ENCODE results near the gene TAPT1. TPM values are rescaled to one million over a fixed set of nuclear protein-coding genes. Genes with fewer than 3 reads are reported as not detected.

TAPT1 gene
- total RNA-seq, 1 experiment from 2014 or later = 17.3 TPM

DNA sequence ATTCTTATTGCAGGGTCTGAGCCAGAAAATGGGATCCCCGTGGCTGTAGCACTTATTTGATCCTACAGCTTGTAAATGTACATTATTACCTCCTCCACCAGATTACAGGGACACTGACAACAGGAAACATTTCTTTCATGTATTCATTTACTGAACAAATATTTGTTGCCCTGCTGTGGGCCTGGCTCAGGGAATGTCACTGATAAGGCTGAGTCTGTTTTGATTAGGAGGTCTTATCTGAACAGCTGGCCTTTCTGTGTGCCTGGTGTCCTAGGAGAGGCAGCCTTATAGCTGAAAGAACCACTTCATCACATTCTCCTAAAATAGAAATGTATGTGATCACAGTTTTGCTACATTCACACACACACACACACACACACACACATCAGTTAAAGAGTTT lies 96.9 kb downstream of the TAPT1 start:
- Histone ChIP-seq H3K27ac (ENCODE audit: low read length) (no peak overlapping the region), H3K27me3 (ENCODE audit: control insufficient read depth, insufficient read depth, low read length) (no peaks in the 10 kb centered on the region), H3K4me3 (ENCODE audit: low read depth in 2 of 2, low read length in 2 of 2) (no peak overlapping the region), H3K9me3 (ENCODE audit: control insufficient read depth, insufficient read depth, low read depth, low read length) (no peaks in the 10 kb centered on the region), H3K4me1 (ENCODE audit: control insufficient read depth, insufficient read depth, low read length) (no peaks in the 10 kb centered on the region), H3K36me3 (ENCODE audit: control insufficient read depth, insufficient read depth, low read length) (no peaks in the 10 kb centered on the region)
- DNase-seq (ENCODE audit: low read depth, low spot score) = no peak
- intact Hi-C loops (cut with micrococcal nuclease; ENCODE audit: unreplicated experiment) = no loop called here
- ChIA-PET CTCF (no interaction called here), POLR2A (no interaction called here)
- in situ Hi-C loops (cut with HindIII; ENCODE audit: low pct_unique_long_range_greater_than_20kb, low sequenced_read_pairs) = no loop called here
- no TSS peak for BruUV-seq (replicated peaks)
- no peak for ATAC-seq
- no peak for TF ChIP-seq SIN3A (IDR thresholded peaks at IDR 0.05; ENCODE audit: borderline replicate concordance, insufficient read depth, low read depth, low read length)
- no peak for TF ChIP-seq POLR2AphosphoS5 (IDR thresholded peaks at IDR 0.05; ENCODE audit: low read depth, low read length)
- TF ChIP-seq, protein P1, sequence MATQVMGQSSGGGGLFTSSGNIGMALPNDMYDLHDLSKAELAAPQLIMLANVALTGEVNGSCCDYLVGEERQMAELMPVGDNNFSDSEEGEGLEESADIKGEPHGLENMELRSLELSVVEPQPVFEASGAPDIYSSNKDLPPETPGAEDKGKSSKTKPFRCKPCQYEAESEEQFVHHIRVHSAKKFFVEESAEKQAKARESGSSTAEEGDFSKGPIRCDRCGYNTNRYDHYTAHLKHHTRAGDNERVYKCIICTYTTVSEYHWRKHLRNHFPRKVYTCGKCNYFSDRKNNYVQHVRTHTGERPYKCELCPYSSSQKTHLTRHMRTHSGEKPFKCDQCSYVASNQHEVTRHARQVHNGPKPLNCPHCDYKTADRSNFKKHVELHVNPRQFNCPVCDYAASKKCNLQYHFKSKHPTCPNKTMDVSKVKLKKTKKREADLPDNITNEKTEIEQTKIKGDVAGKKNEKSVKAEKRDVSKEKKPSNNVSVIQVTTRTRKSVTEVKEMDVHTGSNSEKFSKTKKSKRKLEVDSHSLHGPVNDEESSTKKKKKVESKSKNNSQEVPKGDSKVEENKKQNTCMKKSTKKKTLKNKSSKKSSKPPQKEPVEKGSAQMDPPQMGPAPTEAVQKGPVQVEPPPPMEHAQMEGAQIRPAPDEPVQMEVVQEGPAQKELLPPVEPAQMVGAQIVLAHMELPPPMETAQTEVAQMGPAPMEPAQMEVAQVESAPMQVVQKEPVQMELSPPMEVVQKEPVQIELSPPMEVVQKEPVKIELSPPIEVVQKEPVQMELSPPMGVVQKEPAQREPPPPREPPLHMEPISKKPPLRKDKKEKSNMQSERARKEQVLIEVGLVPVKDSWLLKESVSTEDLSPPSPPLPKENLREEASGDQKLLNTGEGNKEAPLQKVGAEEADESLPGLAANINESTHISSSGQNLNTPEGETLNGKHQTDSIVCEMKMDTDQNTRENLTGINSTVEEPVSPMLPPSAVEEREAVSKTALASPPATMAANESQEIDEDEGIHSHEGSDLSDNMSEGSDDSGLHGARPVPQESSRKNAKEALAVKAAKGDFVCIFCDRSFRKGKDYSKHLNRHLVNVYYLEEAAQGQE (IDR thresholded peaks at IDR 0.05; ENCODE audit: insufficient read depth in 1 of 2, low read depth in 2 of 2, low read length in 1 of 2) = no peak

DNA sequence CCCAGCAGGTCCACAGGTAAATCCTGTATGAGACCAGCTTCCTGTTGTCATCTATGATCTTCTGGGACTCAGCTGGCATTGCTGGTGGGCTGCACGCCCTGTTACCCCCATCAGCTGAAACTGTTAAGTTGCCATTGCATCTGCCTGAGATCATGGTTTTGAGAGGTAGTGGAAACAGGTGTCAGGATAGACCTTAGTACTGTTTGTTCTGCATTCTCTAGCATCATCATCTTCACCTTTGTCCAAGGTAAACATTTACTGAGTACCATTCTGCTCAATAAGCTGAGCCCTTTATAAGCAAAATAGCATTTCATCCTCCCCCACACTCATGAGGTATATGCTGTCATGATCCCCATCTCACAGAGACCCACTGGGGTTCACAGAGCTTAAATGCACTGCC lies 99.6 kb downstream of the TAPT1 start:
- intact Hi-C loops (cut with micrococcal nuclease; ENCODE audit: unreplicated experiment) = no loop called here
- CTCF ChIA-PET = no interaction called here

More for the DNA sequence above, 99.6 kb downstream of the TAPT1 start:
- TF ChIP-seq POLR2AphosphoS5 (IDR thresholded peaks at IDR 0.05; ENCODE audit: low read depth, low read length) = no peak
- TF ChIP-seq, protein P1 (IDR thresholded peaks at IDR 0.05; ENCODE audit: insufficient read depth in 1 of 2, low read depth in 2 of 2, low read length in 1 of 2) = no peak
- TF ChIP-seq SIN3A (IDR thresholded peaks at IDR 0.05; ENCODE audit: borderline replicate concordance, insufficient read depth, low read depth, low read length) = no peak
- TF ChIP-seq TCF7L2 (IDR thresholded peaks at IDR 0.05; ENCODE audit: low read depth, low read length) = no peak
- TF ChIP-seq, protein P2, sequence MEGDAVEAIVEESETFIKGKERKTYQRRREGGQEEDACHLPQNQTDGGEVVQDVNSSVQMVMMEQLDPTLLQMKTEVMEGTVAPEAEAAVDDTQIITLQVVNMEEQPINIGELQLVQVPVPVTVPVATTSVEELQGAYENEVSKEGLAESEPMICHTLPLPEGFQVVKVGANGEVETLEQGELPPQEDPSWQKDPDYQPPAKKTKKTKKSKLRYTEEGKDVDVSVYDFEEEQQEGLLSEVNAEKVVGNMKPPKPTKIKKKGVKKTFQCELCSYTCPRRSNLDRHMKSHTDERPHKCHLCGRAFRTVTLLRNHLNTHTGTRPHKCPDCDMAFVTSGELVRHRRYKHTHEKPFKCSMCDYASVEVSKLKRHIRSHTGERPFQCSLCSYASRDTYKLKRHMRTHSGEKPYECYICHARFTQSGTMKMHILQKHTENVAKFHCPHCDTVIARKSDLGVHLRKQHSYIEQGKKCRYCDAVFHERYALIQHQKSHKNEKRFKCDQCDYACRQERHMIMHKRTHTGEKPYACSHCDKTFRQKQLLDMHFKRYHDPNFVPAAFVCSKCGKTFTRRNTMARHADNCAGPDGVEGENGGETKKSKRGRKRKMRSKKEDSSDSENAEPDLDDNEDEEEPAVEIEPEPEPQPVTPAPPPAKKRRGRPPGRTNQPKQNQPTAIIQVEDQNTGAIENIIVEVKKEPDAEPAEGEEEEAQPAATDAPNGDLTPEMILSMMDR (IDR thresholded peaks at IDR 0.05) = no peak
- Histone ChIP-seq H3K4me1 (ENCODE audit: control insufficient read depth, insufficient read depth, low read length) (no peaks in the 10 kb centered on the region), H3K9me3 (ENCODE audit: control insufficient read depth, insufficient read depth, low read depth, low read length) (no peaks in the 10 kb centered on the region), H3K4me3 (ENCODE audit: low read depth in 2 of 2, low read length in 2 of 2) (no peak overlapping the region), H3K27me3 (ENCODE audit: control insufficient read depth, insufficient read depth, low read length) (no peaks in the 10 kb centered on the region), H3K36me3 (ENCODE audit: control insufficient read depth, insufficient read depth, low read length) (no peaks in the 10 kb centered on the region), H3K27ac (ENCODE audit: low read length) (no peak overlapping the region)
- POLR2A ChIA-PET = no interaction called here
- ATAC-seq = no peak
- in situ Hi-C loops (cut with HindIII; ENCODE audit: low pct_unique_long_range_greater_than_20kb, low sequenced_read_pairs) = no loop called here
- no TSS peak for BruUV-seq (replicated peaks)
- no peak for DNase-seq (ENCODE audit: low read depth, low spot score)
